K562 (cell line): ENCODE data around the gene ERGIC1. TPM values are rescaled to one million over a fixed set of nuclear protein-coding genes. Genes with fewer than 3 reads are reported as not detected.

Experiments used
- ATAC-seq: fragments of 200-7000 bp; cut with Tn5 transposase; 3 replicates; pipeline ENCODE4 v1.9.1; 2020; ENCODE audit warnings: moderate library complexity
- BruUV-seq: library from RNA; stranded (reverse); fragments of 400-500 nt; replicated peaks from 2 replicates; lab custom pipeline; 2021; lab: Mats Ljungman, UMichigan
- CTCF ChIA-PET: fragments of 300-600 bp; formaldehyde crosslinking; extraction: SDS; loops from one replicate; lab custom pipeline; 2021; ENCODE audit warnings: low intra/inter-chr PET ratio; lab: Yijun Ruan, JAX
- POLR2A ChIA-PET: fragments of 300-600, 350-650 bp; sonication (Branson Sonifier 250); formaldehyde crosslinking; extraction: SDS; loops from one replicate; lab custom pipeline; 2021; ENCODE audit warnings: antibody characterized with exemption, inconsistent platforms; lab: Yijun Ruan, JAX
- DNase-seq, 4 experiments: peaks; one replicate each; pipeline versions ENCODE4 v3.0.0 to v3.0.0-alpha.2; 2011 to 2018; ENCODE audit warnings: low spot score in 3 of 4, mixed read lengths in 3 of 4; ENCODE audit errors: extremely low read depth in 1 of 4
- FAIRE-seq: peaks from 2 replicates; lab custom pipeline; 2011; peaks lifted over from hg19 to GRCh38; lab: Jason Lieb, UNC
- H2AFZ ChIP-seq: 2 replicates; pipeline ENCODE4 v1.6.0; 2011; ENCODE audit warnings: low read depth, low read length, control low read depth, inconsistent platforms
- H3K27ac ChIP-seq: fragments of 200-600 bp; 3 replicates; pipeline ENCODE4 v1.8.0; 2011; ENCODE audit warnings: low read depth, mild to moderate bottlenecking, control low read depth, inconsistent platforms, low read length, moderate library complexity, mixed read lengths; ENCODE audit errors: extremely low read depth
- H3K27me3 ChIP-seq, 2 experiments: fragments of 300-600 bp in 1 of 2; 2 replicates in 1 of 2; 3 replicates in 1 of 2; pipeline versions ENCODE4 v1.6.0 to v1.8.0; 2011; ENCODE audit warnings: inconsistent platforms in 2 of 2, low read length in 2 of 2, mild to moderate bottlenecking in 1 of 2, mixed read lengths in 1 of 2, moderate library complexity in 1 of 2; ENCODE audit not compliant: control insufficient read depth in 2 of 2, insufficient read depth in 2 of 2
- H3K36me3 ChIP-seq: fragments of 300-600 bp; 3 replicates; pipeline ENCODE4 v1.8.0; 2011; ENCODE audit warnings: mild to moderate bottlenecking, low read length, inconsistent platforms; ENCODE audit not compliant: control insufficient read depth, insufficient read depth
- H3K4me1 ChIP-seq, 2 experiments: fragments of 200-600 bp in 1 of 2; replicated peaks in 1 of 2; 2 replicates in 1 of 2; 3 replicates in 1 of 2; pipeline versions ENCODE4 v1.5.1 to v1.8.0; 2011; ENCODE audit warnings: inconsistent platforms in 2 of 2, low read length in 2 of 2, mild to moderate bottlenecking in 1 of 2, mixed read lengths in 1 of 2, moderate library complexity in 1 of 2; ENCODE audit not compliant: control insufficient read depth in 2 of 2, insufficient read depth in 2 of 2
- H3K4me2 ChIP-seq: 2 replicates; pipeline ENCODE4 v1.6.1; 2011; ENCODE audit warnings: low read length, control low read depth, inconsistent platforms, mixed read lengths; ENCODE audit not compliant: insufficient read depth
- H3K4me3 ChIP-seq: fragments of 200-600 bp; sonication (generic), shearing (Covaris generic); 2 replicates; pipeline ENCODE4 v1.5.1; 2016; ENCODE audit warnings: control low read depth, inconsistent platforms
- H3K79me2 ChIP-seq: fragments of 200-600 bp; 3 replicates; pipeline ENCODE4 v1.8.0; 2011; ENCODE audit warnings: low read length, inconsistent platforms; ENCODE audit not compliant: control insufficient read depth, insufficient read depth
- H3K9ac ChIP-seq, 2 experiments: 2 replicates each; pipeline versions ENCODE4 v1.6.0 to v1.6.1; 2011; ENCODE audit warnings: low read depth in 2 of 2, low read length in 2 of 2, control low read depth in 1 of 2, inconsistent platforms in 1 of 2, mild to moderate bottlenecking in 1 of 2, mixed read lengths in 1 of 2; ENCODE audit not compliant: insufficient read depth in 1 of 2
- H3K9me1 ChIP-seq: one replicate; pipeline ENCODE4 v1.6.0; 2011; ENCODE audit warnings: inconsistent platforms, mild to moderate bottlenecking, low read length, moderate library complexity; ENCODE audit not compliant: control insufficient read depth, insufficient read depth
- H3K9me3 ChIP-seq: replicated peaks from 2 replicates; pipeline ENCODE4 v1.5.1; 2011; ENCODE audit warnings: low read depth, low read length, inconsistent platforms; ENCODE audit not compliant: control insufficient read depth, insufficient read depth
- H4K20me1 ChIP-seq: replicated peaks from 2 replicates; pipeline ENCODE4 v1.6.1; 2011; ENCODE audit warnings: low read length, inconsistent platforms, mixed read lengths; ENCODE audit not compliant: control insufficient read depth, insufficient read depth
- CHD2 ChIP-seq: IDR thresholded peaks from 2 replicates; pipeline ENCODE4 v1.6.1; 2011; ENCODE audit warnings: low read depth, low read length
- GABPA ChIP-seq: fragments of 200-800 bp; sonication (Bioruptor generic); conservative IDR thresholded peaks from 2 replicates; pipeline ENCODE4 v1.6.1; 2016; ENCODE audit warnings: low read depth, missing genetic modification characterization, missing compliant biosample characterization
- POLR3A ChIP-seq: IDR thresholded peaks from 2 replicates; pipeline ENCODE4 v1.6.1; 2011; ENCODE audit warnings: borderline replicate concordance, mild to moderate bottlenecking, moderate library complexity; ENCODE audit not compliant: insufficient read length, insufficient read depth; ENCODE audit errors: extremely low read depth
- ZMIZ1 ChIP-seq, 2 experiments: fragments of 150-350 bp in 1 of 2; IDR thresholded peaks; 2 replicates each; pipeline ENCODE4 v1.6.1; 2012 to 2016; ENCODE audit warnings: low read depth in 2 of 2, low read length in 2 of 2, mild to moderate bottlenecking in 1 of 2, moderate library complexity in 1 of 2
- WGBS: fragments of 100-300 bp; shearing (Covaris generic); methylation state at CpG from one replicate; pipeline ENCODE4 v1.1.6; 2016; ENCODE audit warnings: low coverage, mixed read lengths; ENCODE audit not compliant: insufficient coverage; ENCODE audit errors: missing lambda C conversion rate; 5-methylcytosine and 5-hydroxymethylcytosine counted together
- in situ Hi-C: fragments of 300-500 bp; cut with MboI; formaldehyde crosslinking; loops from 4 replicates; pipeline ENCODE4 v1.15.0; 2018; ENCODE audit warnings: inconsistent platforms, mixed read lengths
- intact Hi-C: fragments of 100-400 bp; cut with micrococcal nuclease; formaldehyde crosslinking; loops from 2 replicates; pipeline ENCODE4 v1.14.2; 2022
- polyA plus RNA-seq, 8 experiments: library from polyadenylated mRNA; depleted of rRNA in 4 of 8; stranded (reverse) in 5 of 8; unstranded in 3 of 8; fragments of >200 nt; fragmentation: Nextera tagmentation in 2 of 8; fragmentation: Illumina TruSeq in 1 of 8; extraction: Ambion mirVana in 2 of 8; extraction: Trizol in 1 of 8; gene quantifications; 2 replicates each; pipeline versions ENCODE4 v1.2.1 to v1.2.3, GENCODE V29; 2011 to 2014; ENCODE audit warnings: inconsistent platforms in 1 of 8, missing spikeins in 1 of 8
- total RNA-seq, 7 experiments: library from RNA; depleted of rRNA in 6 of 7; stranded (reverse); fragments of >200 nt in 6 of 7; fragmentation: Illumina TruSeq in 2 of 7; extraction: Trizol in 2 of 7; gene quantifications; 2 replicates each; pipeline versions ENCODE4 v1.2.1 to v1.2.3, GENCODE V29; 2011 to 2021; ENCODE audit warnings: low replicate concordance in 1 of 7

ERGIC1 gene
- total and polyA plus RNA-seq, 9 of the 15 experiments (the other 6 are each of a cell fraction or from before 2014, with no cell fraction given), result 5.5 to 68.4 (median 36.4) TPM

GRCh38 chr5:172854971-172855370, 20.9 kb downstream of the ERGIC1 start:
- Histone ChIP-seq H4K20me1 (peaks cover 11% of the 10 kb centered on the region), H3K79me2 (0 out of 3 replicates have a peak, but pooled peaks cover 2% of the 10 kb centered on the region)

More at GRCh38 chr5:172854971-172855370, 20.9 kb downstream of the ERGIC1 start:
- Histone ChIP-seq H3K9me1 (no peaks in the 10 kb centered on the region), H3K9ac (peak overlapping the region in 1 of 2 experiments; percentile 59; a peak in 2 of 4 replicates), H3K36me3 (peaks cover 4% of the 10 kb centered on the region; the same call in 2 of the 3 replicates), H3K4me2 (no peak overlapping the region), H3K4me3 (no peak overlapping the region), H3K9me3 (no peaks in the 10 kb centered on the region), H2AFZ (no peak overlapping the region), H3K27ac (no peak overlapping the region), H3K27me3 (no peaks in the 10 kb centered on the region), H3K4me1 (peaks cover 0 to 15% of the 10 kb centered on the region in 2 experiments; a peak in 2 of 5 replicates)
- TF ChIP-seq CHD2 (no peak), POLR3A (no peak), ZMIZ1 (IDR thresholded peaks at IDR 0.05; ENCODE audit: low read depth in 2 of 2, low read length in 2 of 2) (no peak), GABPA (tag) (no peak)
- WGBS, result 84% methylated on average over 4 of the region's 5 CpGs
- DNase-seq (no peak), ATAC-seq (no peak), FAIRE-seq (no peak)
- in situ Hi-C loops, result no loop called here
- BruUV-seq, result no TSS peak
- intact Hi-C loops, result no loop called here
- ChIA-PET POLR2A (interaction anchor here (0.9 kb wide), 1 partner anchor 84 kb away, joined by 5 read pairs; the partner anchor contains the start of gene DUSP1), CTCF (no interaction called here)
